Activated B cell treated with CpG ODN at 0.5 μM for 24 hours (primary cell): ENCODE measurements around the gene COL5A1. TPM values are rescaled to one million over a fixed set of nuclear protein-coding genes. Genes with fewer than 3 reads are reported as not detected.

Source experiments
- ATAC-seq: fragments of 200-7000 bp; cut with Tn5 transposase; one replicate; pipeline ENCODE4 v1.10.0; 2021; ENCODE audit warnings: low read depth, mild to moderate bottlenecking, moderate library complexity
- CTCF ChIA-PET: fragments of 350-600 bp; sonication (Branson Sonifier 250); formaldehyde crosslinking; loops from one replicate; lab custom pipeline; 2021; ENCODE audit warnings: antibody characterized with exemption; lab: Charles Lee
- POLR2A ChIA-PET: fragments of 350-600 bp; sonication (Branson Sonifier 250); formaldehyde crosslinking; loops from one replicate; lab custom pipeline; 2021; ENCODE audit warnings: antibody characterized with exemption; lab: Charles Lee
- DNase-seq: peaks from one replicate; pipeline ENCODE4 v3.0.0; 2022
- H3K27ac Mint-ChIP-seq: one replicate; pipeline ENCODE4 v1.8.0; 2020; ENCODE audit warnings: mixed read lengths
- H3K27me3 Mint-ChIP-seq: one replicate; pipeline ENCODE4 v1.8.0; 2021; ENCODE audit warnings: mixed read lengths
- H3K36me3 Mint-ChIP-seq: one replicate; pipeline ENCODE4 v1.8.0; 2021; ENCODE audit warnings: low read depth, mixed read lengths
- H3K4me1 Mint-ChIP-seq: one replicate; pipeline ENCODE4 v1.8.0; 2021; ENCODE audit warnings: mixed read lengths
- H3K4me3 Mint-ChIP-seq: one replicate; pipeline ENCODE4 v1.8.0; 2020; ENCODE audit warnings: mild to moderate bottlenecking, mixed read lengths
- H3K9me3 Mint-ChIP-seq: one replicate; pipeline ENCODE4 v1.8.0; 2020; ENCODE audit warnings: mixed read lengths
- intact Hi-C: fragments of 100-400 bp; cut with micrococcal nuclease; formaldehyde crosslinking; loops from one replicate; pipeline ENCODE4 v1.15.1; 2024
- total RNA-seq: library from RNA; stranded (reverse); gene quantifications from 2 replicates; pipeline ENCODE4 v1.2.3, GENCODE V29; 2022
- TF ChIP-seq, protein P1 (sequence below): fragments of 200-600 bp; IDR thresholded peaks from one replicate; pipeline ENCODE4 v1.8.0; 2022; ENCODE audit warnings: antibody characterized with exemption, mild to moderate bottlenecking

COL5A1 gene
- total RNA-seq, 1 donor from 2014 or later: 0.02 TPM

DNA sequence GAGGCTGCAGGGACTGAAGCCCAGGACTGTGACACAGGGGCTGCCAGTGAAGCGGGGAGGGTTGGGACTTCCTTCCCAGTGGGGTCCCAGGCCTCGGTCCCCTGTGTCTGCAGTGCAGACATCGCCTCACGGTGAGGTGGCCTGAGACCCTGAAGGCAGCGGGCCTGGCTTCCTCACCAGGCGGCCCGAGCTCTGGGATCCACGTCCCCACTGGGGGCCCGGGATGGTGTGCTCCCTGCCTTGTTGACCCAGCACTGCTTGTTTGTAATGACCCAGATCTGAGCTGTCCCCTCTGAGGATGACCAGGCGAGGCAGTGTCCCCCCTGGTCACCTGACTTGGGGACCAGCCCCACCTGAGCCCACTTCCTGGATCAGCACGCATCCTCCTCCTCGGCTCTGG, 53.1 kb downstream of the COL5A1 start:
- Mint-ChIP-seq H3K36me3 (no peaks in the 10 kb centered on the region), H3K27ac (no peak overlapping the region), H3K9me3 (no peaks in the 10 kb centered on the region), H3K27me3 (peaks cover 2% of the 10 kb centered on the region), H3K4me3 (no peak overlapping the region), H3K4me1 (no peaks in the 10 kb centered on the region)
- DNase-seq: no peak
- ChIA-PET CTCF (no interaction called here), POLR2A (no interaction called here)
- TF ChIP-seq, protein P1, sequence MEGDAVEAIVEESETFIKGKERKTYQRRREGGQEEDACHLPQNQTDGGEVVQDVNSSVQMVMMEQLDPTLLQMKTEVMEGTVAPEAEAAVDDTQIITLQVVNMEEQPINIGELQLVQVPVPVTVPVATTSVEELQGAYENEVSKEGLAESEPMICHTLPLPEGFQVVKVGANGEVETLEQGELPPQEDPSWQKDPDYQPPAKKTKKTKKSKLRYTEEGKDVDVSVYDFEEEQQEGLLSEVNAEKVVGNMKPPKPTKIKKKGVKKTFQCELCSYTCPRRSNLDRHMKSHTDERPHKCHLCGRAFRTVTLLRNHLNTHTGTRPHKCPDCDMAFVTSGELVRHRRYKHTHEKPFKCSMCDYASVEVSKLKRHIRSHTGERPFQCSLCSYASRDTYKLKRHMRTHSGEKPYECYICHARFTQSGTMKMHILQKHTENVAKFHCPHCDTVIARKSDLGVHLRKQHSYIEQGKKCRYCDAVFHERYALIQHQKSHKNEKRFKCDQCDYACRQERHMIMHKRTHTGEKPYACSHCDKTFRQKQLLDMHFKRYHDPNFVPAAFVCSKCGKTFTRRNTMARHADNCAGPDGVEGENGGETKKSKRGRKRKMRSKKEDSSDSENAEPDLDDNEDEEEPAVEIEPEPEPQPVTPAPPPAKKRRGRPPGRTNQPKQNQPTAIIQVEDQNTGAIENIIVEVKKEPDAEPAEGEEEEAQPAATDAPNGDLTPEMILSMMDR: no peak
- ATAC-seq: no peak
- intact Hi-C loops: loop anchor here (5.0 kb wide), 1 partner anchor 522 kb away; no protein-coding TSS in a partner anchor

DNA sequence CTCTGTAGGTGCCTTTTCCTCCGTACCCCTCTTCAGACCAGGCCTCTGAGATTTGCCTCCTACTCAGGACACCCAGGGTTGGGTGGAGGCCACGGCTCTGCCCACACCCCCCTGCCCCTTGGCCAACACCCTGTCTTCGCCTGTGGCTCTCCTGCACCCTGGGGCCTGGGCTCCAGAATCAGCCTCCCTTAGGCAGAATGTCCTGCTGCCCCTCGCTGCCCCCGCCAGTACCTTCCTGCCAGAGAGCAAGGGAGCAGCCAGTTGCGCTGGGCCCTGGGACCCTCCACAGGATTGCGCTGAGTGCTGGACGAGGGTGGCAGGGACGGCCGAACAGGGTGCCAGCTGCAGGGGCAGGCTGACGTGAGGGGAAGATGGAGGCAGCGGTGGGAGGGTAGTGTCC, 53.5 kb downstream of the COL5A1 start:
- peaks cover 2% of the 10 kb centered on the region for H3K27me3 Mint-ChIP-seq
- H3K9me3 Mint-ChIP-seq: no peaks in the 10 kb centered on the region
- intact Hi-C loops: no loop called here
- ChIA-PET CTCF (no interaction called here), POLR2A (no interaction called here)
- no peaks in the 10 kb centered on the region for H3K4me1 Mint-ChIP-seq
- H3K36me3 Mint-ChIP-seq: no peaks in the 10 kb centered on the region
- ATAC-seq (no peak), DNase-seq (no peak)
- H3K27ac Mint-ChIP-seq: no peak overlapping the region
- TF ChIP-seq, protein P1: no peak
- H3K4me3 Mint-ChIP-seq: no peak overlapping the region

DNA sequence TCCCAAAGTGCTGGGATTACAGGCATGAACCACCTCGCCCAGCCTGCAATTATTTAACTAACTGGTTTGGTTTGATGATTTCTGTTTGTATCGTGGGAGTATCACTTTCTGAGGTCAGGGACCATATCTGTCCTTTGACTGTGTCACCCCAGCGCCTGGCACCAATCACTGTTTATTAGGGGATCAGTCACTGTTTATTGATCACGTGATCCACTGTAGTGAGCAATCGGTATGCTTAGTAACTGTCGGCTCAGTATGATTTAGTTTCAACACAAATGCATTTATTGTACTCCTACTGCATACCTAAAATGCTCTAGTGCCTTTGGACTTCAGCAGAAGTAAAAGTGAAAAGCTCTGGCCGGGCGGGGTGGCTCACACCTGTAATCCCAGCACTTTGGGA, 54.8 kb downstream of the COL5A1 start:
- no peaks in the 10 kb centered on the region for H3K9me3 Mint-ChIP-seq
- H3K27me3 Mint-ChIP-seq: no peaks in the 10 kb centered on the region
- no peaks in the 10 kb centered on the region for H3K4me1 Mint-ChIP-seq
- CTCF ChIA-PET: interaction anchor here (1.4 kb wide), 1 partner anchor 9 kb away, joined by 3 read pairs; no protein-coding TSS in a partner anchor
- POLR2A ChIA-PET: no interaction called here
- H3K27ac Mint-ChIP-seq: no peak overlapping the region
- ATAC-seq (no peak), DNase-seq (no peak)
- TF ChIP-seq, protein P1: no peak
- no peak overlapping the region for H3K4me3 Mint-ChIP-seq
- intact Hi-C loops: no loop called here
- no peaks in the 10 kb centered on the region for H3K36me3 Mint-ChIP-seq

DNA sequence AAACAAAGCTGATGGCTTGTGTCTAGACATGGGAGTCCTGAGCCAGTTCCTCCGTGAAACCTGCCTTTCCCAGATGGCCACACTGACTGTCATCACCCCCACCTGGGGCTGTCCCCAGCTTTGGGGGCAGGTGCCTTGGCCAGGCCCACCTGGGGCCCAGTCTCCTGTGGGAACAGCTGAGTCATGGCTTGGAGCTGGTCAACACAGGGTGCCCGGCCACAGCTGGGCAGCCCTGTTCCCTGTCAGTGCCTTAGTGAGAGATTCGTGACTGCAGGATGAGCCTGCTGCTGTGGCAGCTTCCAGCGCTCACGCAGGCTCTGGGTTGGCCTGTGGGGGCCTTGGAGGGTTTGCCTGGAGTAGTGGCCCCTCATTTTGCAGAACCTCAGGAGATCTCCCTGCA, 56.5 kb downstream of the COL5A1 start:
- Mint-ChIP-seq H3K4me1 (no peaks in the 10 kb centered on the region), H3K4me3 (no peak overlapping the region), H3K27ac (no peak overlapping the region), H3K27me3 (no peaks in the 10 kb centered on the region), H3K9me3 (no peaks in the 10 kb centered on the region), H3K36me3 (no peaks in the 10 kb centered on the region)
- POLR2A ChIA-PET: no interaction called here
- TF ChIP-seq, protein P1: no peak
- DNase-seq: no peak
- CTCF ChIA-PET: interaction anchor here (0.7 to 1.8 kb wide), 4 partner anchors 10 to 714 kb away, joined by 3 to 5 read pairs (median 3); no protein-coding TSS in a partner anchor
- intact Hi-C loops: loop anchor here (1.0 kb wide), 1 partner anchor 714 kb away; no protein-coding TSS in a partner anchor
- no peak for ATAC-seq

DNA sequence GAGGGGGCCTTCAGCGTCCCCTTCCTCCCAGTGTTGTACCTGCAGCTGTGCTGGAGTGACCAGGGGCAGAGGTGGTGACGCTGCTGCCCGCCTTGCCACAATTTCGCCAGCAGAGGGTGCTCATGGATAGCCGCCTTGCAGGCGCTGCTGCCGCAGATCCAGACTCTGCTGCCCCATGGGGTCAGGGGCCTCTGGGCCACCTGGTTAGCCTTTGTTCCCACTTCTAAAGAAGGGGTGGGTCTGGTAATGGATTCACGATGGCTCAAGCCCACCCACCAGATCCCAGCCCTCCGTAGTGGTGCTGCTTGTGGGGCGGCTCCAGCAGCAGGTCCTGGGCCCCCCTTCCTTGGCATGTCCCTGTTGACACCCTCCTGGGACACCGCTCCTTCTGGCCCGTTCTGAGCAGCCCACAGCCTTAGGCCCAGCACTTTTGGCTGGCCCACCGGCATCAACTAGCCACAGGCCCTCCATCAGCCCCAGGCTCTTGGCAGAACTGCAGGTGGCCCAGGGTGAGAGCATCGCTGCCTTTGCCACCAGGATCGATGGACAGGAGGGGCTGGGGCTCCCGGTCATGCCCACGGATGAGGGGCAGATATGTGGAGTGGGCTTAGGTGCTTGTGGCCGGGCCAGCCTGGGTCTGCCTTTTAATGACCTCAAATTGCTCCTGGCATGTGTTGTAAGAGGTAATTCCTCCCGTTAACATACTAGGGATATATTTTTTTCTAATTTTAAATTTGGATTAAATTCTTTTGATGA, 57.2 kb downstream of the COL5A1 start:
- Mint-ChIP-seq H3K36me3 (no peaks in the 10 kb centered on the region), H3K9me3 (no peaks in the 10 kb centered on the region), H3K27me3 (no peaks in the 10 kb centered on the region), H3K27ac (no peak overlapping the region), H3K4me1 (no peaks in the 10 kb centered on the region), H3K4me3 (no peak overlapping the region)
- intact Hi-C loops: loop anchor here (1.0 kb wide), 1 partner anchor 714 kb away; no protein-coding TSS in a partner anchor
- DNase-seq (peak; percentile 41), ATAC-seq (no peak)
- ChIA-PET CTCF (interaction anchor here (0.7 to 1.8 kb wide), 3 partner anchors 12 to 713 kb away, joined by 3 to 5 read pairs (median 3); no protein-coding TSS in a partner anchor), POLR2A (no interaction called here)
- TF ChIP-seq, protein P1: no peak
